Mesodermal cell (in vitro differentiated cells): ENCODE data around the gene PTDSS2.

Experiments used
- H3K27ac ChIP-seq: 2 replicates; pipeline ENCODE4 v1.7.0; 2013; ENCODE audit warnings: mild to moderate bottlenecking, low read depth, low read length, moderate library complexity; ENCODE audit not compliant: severe bottlenecking
- H3K36me3 ChIP-seq: 2 replicates; pipeline ENCODE4 v1.7.1; 2013; ENCODE audit warnings: mild to moderate bottlenecking, low read length, moderate library complexity; ENCODE audit not compliant: control insufficient read depth, insufficient read depth
- H3K4me1 ChIP-seq: one replicate; pipeline ENCODE4 v1.7.1; 2013; ENCODE audit warnings: mild to moderate bottlenecking, low read length; ENCODE audit not compliant: insufficient read depth, control insufficient read depth, poor library complexity, severe bottlenecking
- H3K4me3 ChIP-seq: 2 replicates; pipeline ENCODE4 v1.7.0; 2013; ENCODE audit warnings: low read length, control low read depth, mild to moderate bottlenecking; ENCODE audit not compliant: insufficient read depth, poor library complexity, severe bottlenecking; ENCODE audit errors: extremely low read depth
- H3K9me3 ChIP-seq: 2 replicates; pipeline ENCODE4 v1.7.1; 2013; ENCODE audit warnings: mild to moderate bottlenecking, low read length, moderate library complexity; ENCODE audit not compliant: control insufficient read depth
- WGBS, 2 experiments: methylation state at CpG; one replicate each; pipeline ENCODE4 v1.1.5; 2013; ENCODE audit warnings: missing lambda C conversion rate in 2 of 2; ENCODE audit not compliant: insufficient coverage in 2 of 2; 5-methylcytosine and 5-hydroxymethylcytosine counted together

The PTDSS2 gene

DNA sequence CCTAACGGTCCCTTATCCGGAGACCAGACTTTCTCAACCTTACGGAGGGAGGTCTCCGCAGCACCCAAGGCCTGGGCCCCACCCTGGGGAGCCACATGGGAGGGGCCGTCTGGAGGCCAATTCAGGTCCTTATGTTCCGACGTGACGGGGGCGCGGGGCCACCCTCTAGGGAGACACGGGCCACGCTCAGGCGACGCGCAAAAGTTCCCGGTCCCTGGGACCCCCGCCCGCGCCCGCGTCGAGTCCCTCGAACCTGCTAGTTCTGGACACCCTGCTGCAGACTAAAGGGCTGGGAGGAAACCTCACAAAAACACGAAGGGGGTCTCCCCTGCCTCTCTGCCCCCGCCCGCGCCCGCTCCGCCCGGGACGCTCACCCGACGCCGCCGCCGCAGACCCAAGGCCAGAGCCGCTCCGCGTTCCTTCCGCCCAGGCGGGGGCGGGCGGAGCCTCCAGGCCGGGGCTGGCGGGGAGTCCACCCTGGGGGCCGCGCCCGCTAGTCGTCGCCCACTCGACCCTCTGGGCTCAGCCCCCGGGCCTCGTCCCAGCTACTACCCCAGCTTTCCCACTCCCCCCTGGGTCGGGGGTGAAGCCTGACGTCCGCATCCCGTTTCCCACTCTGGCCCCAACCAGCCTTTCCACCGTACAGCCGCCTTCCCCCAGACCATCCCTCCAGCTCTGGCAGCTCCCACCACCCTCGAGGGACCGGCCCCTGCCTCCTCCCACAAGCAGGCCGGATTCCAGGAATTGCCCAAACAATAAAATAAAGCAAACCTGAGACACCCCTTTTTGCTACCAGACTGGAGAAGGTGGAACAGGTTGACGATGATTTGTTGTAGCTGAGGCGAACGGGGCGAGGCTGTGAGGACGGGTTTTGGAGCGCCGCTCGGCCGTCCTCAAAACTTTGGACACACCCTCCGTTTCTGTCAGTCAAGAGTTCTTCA, 54.2 kb downstream of the PTDSS2 start:
- H3K4me3 ChIP-seq, result peak overlapping the region; percentile 11
- peaks cover 43% of the 10 kb centered on the region for H3K36me3 ChIP-seq
- 85% methylated on average over 42 to 72 of the region's 72 CpGs for WGBS, 2 experiments
- H3K27ac ChIP-seq, result no peak overlapping the region
- H3K9me3 ChIP-seq, result no peaks in the 10 kb centered on the region
- H3K4me1 ChIP-seq, result peaks cover 9% of the 10 kb centered on the region

DNA sequence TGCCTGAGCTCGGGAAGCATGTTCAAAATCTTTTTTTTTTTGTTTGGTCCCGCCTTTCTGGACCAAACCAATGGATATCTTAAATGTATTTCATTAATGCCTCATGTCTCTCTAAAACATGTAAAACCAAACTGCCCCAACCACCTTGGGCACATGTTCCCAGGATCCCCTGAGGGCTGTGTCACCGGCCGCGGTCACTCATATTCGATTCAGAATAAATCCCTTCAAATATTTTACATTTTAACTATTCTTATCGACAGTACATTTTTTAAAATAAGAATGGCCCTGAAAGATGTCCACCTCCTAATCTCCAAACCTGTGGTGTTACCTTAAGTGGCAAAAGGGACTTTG, 54.9 kb downstream of the PTDSS2 start:
- no peak overlapping the region for H3K4me3 ChIP-seq
- H3K36me3 ChIP-seq, result peaks cover 41% of the 10 kb centered on the region
- no peak overlapping the region for H3K27ac ChIP-seq
- no peaks in the 10 kb centered on the region for H3K9me3 ChIP-seq
- 94 to 96% methylated on average over 5 of the region's 7 CpGs for WGBS, 2 experiments
- peaks cover 9% of the 10 kb centered on the region for H3K4me1 ChIP-seq

DNA sequence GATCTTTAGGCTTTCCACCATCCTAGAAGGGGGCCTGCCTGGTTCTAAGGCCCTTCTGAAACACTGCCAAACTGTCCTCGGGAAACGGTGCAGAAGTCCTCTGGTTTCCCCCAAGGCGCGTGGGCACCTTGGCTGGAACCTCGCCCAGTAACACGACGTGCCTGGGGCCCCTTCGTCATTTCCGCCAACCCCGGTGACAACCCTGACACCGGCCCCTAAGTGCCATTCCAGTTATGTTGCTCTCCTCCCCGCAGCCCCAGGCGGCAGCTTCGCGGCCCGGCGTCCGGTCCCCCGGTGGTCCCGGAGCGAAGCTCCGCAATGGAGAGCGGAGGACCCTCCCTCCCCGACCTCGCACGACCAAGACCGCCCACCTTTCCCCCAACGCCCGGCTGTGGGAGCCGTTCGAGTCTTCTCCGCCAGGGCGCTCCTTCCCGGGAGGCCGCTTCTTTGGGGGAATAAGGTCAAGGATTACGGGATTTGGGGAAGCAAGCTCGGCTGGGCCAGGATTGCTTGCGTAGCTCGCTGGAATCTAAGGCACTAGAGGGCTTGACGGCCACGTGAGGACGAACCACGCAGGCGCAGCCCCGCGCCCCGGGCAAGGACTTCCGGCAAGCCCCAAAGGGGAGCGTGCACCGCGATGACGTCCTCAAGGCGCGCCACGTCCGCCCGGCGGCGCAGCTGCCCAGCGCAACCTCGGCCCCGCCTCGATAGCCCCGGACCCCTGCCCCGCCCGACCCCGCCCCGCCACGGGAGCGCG, 56.3 kb downstream of the PTDSS2 start:
- H3K27ac ChIP-seq, result peak overlapping the region; percentile 100
- 0% methylated on average over 56 to 63 of the region's 71 CpGs for WGBS, 2 experiments
- peaks cover 37% of the 10 kb centered on the region for H3K36me3 ChIP-seq
- H3K9me3 ChIP-seq, result no peaks in the 10 kb centered on the region
- peaks cover 9% of the 10 kb centered on the region for H3K4me1 ChIP-seq
- peak overlapping the region; percentile 87 for H3K4me3 ChIP-seq

DNA sequence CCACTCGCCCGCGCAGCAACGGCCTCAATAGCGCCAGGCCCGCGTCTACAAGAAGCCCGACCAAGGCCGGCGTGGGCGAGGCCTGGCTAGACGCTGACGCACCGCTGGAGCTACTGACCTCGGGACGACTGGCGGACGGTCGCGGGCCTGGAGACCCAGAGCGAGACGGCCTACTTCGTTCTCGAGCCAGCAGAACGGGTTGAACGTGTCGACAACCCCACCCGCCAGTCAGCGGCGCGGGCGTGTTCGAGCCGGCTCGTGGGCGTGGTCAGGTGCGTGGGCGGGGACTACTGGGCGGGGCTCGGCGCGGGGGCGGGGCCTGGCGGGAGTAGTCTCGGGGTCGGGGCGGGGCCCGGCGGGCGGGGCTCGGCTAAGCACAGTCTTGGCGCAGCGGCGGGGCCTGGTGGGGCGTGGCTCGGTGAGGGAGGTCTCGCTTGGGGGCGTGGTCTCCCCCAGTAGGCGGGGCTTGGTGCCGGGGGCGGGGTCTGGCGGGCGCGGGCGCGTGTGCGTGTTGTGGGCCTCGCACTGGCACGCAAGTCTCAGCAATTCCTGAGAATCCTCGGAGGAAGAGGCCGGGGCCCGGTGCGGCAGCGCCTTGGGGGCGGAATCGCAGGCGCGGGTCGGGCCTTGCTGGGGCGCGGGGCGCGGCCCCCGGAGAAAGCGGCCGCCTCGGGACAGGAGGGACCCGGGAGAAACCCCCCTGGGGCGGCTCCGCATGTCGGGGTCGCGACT, 57.1 kb downstream of the PTDSS2 start, which contains the start of gene RNH1:
Gene RNH1, minus strand, starts transcription at position 248 of the 732 bp plus-strand sequence. CDS start 5,080 bp downstream, outside the sequence.
- Histone ChIP-seq H3K36me3 (peaks cover 34% of the 10 kb centered on the region), H3K4me1 (peaks cover 9% of the 10 kb centered on the region), H3K27ac (peak within 1 kb of the TSS; percentile 100), H3K9me3 (no peaks in the 10 kb centered on the region), H3K4me3 (peak within 1 kb of the TSS; percentile 87)
- 0 to 1% methylated on average over 71 to 84 of the region's 93 CpGs for WGBS, 2 experiments

DNA sequence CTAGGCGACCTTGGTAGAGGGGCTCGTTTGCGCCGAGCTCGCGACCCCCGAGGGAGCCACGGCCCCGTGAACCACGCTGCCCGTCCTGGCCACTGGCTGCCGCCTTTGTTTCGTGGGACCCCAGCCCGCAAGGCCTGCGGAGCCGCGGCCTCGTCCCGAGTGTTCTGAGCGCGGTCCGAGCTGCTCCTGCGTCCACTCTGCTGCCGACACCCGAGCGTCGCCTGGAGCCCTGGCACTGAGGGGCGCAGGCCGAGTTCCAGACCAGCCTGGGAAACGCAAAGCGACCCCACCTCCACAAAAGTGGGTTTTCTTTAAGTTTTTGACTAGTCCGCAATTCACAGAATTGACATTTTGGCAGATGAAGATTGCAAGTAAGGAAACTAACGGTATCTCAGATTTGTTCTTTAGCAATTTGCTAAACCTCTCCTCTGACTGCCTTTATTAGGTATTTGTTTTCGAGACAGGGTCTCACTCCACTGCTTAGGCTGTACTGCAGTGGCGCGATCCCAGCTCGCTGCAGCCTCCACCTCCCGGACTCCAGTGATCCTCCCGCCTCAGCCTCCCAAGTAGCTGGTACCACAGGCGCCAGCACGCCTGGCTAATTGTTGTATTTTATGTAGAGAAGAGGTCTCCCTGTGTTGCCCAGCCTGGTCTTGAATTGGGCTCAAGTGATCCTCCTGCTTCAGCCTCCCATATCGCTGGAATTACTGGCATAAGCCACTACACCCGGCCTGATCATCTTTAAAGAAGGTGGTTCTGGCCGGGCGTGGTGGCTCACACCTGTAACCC, 57.8 kb downstream of the PTDSS2 start:
- WGBS, 2 experiments, result 28 to 39% methylated on average over 37 to 39 of the region's 45 CpGs
- peak overlapping the region; percentile 87 for H3K4me3 ChIP-seq
- peaks cover 33% of the 10 kb centered on the region for H3K36me3 ChIP-seq
- H3K9me3 ChIP-seq, result no peaks in the 10 kb centered on the region
- H3K4me1 ChIP-seq, result peaks cover 9% of the 10 kb centered on the region
- peak overlapping the region; percentile 74 for H3K27ac ChIP-seq

DNA sequence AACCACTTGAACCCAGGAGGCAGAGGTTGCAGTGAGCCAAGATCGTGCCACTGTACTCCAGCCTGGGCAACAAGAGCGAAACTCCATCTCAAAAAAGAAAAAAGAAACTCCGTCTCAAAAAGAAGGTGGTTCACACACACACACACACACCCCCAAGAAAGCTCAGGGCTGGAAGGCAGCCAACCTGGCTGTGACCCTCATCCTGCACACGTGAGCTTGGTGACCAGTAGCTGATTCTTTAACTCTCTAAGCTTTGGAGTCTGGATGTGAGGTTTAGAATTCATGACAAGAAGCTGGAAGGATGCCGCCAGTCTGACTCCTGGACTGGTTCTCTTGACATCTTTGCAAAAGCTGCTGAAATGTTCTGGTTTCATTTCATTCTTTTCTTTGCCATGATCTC, 58.9 kb downstream of the PTDSS2 start:
- H3K4me1 ChIP-seq, result peaks cover 9% of the 10 kb centered on the region
- no peaks in the 10 kb centered on the region for H3K9me3 ChIP-seq
- H3K36me3 ChIP-seq, result peaks cover 44% of the 10 kb centered on the region
- 94 to 100% methylated on average over 2 of the region's 5 CpGs for WGBS, 2 experiments
- H3K4me3 ChIP-seq, result no peak overlapping the region
- H3K27ac ChIP-seq, result no peak overlapping the region

DNA sequence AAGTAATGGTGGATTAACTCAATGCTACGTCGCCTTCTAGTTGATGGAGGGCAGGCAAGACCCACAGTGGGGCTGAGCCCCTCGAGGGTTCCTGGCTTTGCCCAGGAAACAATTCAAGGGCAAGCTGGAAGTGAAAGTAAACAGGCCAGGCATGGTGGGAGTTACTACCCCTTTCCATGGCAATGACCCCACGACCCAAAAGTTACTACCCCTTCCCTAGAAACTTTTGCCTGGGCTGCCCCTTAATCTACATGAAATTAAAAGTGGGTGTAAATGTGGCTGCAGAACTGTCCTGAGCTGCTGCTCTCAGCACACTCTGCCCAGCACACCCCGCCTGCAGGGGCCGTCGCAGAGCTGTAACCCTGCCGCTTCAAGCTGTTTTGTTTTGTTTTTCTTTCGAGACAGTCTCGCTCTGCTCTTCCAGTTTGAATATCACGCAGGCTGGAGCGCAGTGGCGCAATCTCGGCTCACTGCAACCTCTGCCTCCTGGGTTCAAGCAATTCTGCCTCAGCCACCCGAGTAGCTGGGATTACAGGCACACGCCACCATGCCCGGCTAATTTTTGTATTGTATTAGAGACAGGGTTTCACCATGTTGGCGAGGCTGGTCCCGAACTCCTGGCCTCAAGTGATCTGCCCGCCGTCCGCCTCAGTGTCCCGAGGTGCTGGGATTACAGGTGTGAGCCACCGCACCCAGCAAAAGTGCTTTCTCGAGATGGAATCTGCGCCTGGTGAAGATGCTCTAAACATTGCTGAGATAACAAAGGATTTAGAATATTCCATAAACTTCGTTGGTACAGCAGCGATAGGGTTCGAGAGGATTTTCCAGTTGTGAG, 62.9 kb downstream of the PTDSS2 start:
- no peak overlapping the region for H3K27ac ChIP-seq
- 94% methylated on average over 28 of the region's 29 CpGs for WGBS, 2 experiments
- H3K4me3 ChIP-seq, result no peak overlapping the region
- no peaks in the 10 kb centered on the region for H3K4me1 ChIP-seq
- H3K9me3 ChIP-seq, result peaks cover 8% of the 10 kb centered on the region
- peaks cover 54% of the 10 kb centered on the region for H3K36me3 ChIP-seq

DNA sequence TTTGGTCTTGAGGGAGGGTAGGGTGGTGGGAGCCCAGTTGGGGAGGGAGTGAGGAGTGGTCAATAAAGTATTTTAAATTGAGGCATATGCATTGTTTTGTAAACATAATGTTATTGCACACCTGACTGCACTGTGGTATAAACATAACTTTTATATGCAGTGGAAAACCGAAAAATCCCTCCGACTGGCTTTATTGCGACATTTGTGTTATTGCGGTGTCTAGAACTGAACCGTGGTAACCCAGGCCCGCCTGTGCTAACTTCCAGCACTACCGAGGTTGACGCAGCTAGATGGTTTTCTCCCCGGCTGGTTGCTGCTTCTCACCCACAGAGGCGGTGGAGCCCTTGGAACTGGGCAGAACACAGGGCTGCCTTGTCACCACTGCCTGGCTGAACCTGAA, 64.5 kb downstream of the PTDSS2 start:
- Histone ChIP-seq H3K4me1 (no peaks in the 10 kb centered on the region), H3K9me3 (peaks cover 12% of the 10 kb centered on the region), H3K36me3 (peaks cover 47% of the 10 kb centered on the region), H3K4me3 (no peak overlapping the region), H3K27ac (no peak overlapping the region)
- WGBS, 2 experiments, result 96 to 98% methylated on average over 10 of the region's 10 CpGs

DNA sequence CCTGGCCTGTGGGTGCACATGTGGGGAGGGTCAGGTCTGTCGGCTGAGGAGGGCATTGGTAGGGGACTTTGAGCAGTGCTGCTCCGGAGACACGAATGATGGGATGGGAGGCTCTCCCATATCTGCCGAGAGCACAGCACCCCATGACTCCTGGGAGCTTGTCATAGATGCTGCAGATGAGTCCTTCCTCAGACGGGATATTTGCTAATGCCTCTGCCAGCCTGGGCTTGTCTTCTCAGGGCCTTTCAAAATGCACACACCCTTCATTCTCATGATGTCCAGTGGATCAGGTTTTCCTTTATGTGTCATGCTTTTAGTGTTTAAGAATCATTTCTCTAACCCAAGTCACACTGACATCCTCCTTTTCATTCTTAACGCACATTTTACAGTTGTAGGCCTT, 65.1 kb downstream of the PTDSS2 start:
- peaks cover 41% of the 10 kb centered on the region for H3K36me3 ChIP-seq
- no peak overlapping the region for H3K4me3 ChIP-seq
- 86 to 87% methylated on average over 5 of the region's 6 CpGs for WGBS, 2 experiments
- peaks cover 12% of the 10 kb centered on the region for H3K9me3 ChIP-seq
- no peaks in the 10 kb centered on the region for H3K4me1 ChIP-seq
- no peak overlapping the region for H3K27ac ChIP-seq
